GM12892 (cell line): Measurements from ENCODE around the gene ARHGEF4.

Source experiments
- POLR2AphosphoS5 ChIP-seq: IDR thresholded peaks from 2 replicates; pipeline ENCODE4 v1.6.1; 2011; ENCODE audit warnings: low read depth, low read length, control low read depth
- TAF1 ChIP-seq: IDR thresholded peaks from 2 replicates; pipeline ENCODE4 v1.6.1; 2011; ENCODE audit warnings: low read depth, mild to moderate bottlenecking, control low read depth, low read length, borderline replicate concordance

DNA sequence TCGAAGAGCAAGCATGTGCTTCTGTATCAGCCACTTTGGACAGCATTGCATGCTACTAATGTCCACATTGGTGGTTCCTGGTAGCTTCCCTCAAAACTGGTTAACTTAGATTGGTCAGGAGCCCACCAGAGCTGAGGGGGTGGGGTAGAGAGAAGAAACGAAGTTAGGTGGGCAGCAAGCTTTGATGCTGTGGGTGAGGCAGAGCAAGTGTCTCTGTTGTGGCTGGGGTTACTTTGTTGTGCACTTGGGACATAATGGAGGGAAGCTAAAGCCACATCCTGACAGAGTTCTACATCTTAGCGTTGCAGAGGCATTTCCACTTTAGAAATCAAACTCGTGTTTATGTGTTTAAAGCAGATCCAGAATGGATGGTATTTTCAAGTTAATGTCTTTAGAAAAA is 173.9 kb downstream of the ARHGEF4 start:
- TF ChIP-seq TAF1 (no peak), POLR2AphosphoS5 (no peak)
